Measurements from ENCODE around the gene NUCB2.
"Not testable (repeated sequence)": the region's sequence is repeated elsewhere in the genome, so short reads cannot be mapped to it uniquely, and the experiment has no call there.

The NUCB2 gene

GRCh38 chr11:17276236-17277023 lies at the start of gene NUCB2:
NUCB2 (plus strand) TSS chr11:17276739; CDS start chr11:17295324, 18,585 bp downstream.
- peak; percentile 91 to 92 for DNase-seq

GRCh38 chr11:17228186-17228925 lies 48.2 kb upstream of the NUCB2 start:
- not testable (repeated sequence) for DNase-seq

GRCh38 chr11:17229481-17230152 lies 46.9 kb upstream of the NUCB2 start:
- DNase-seq: no peak

DNA sequence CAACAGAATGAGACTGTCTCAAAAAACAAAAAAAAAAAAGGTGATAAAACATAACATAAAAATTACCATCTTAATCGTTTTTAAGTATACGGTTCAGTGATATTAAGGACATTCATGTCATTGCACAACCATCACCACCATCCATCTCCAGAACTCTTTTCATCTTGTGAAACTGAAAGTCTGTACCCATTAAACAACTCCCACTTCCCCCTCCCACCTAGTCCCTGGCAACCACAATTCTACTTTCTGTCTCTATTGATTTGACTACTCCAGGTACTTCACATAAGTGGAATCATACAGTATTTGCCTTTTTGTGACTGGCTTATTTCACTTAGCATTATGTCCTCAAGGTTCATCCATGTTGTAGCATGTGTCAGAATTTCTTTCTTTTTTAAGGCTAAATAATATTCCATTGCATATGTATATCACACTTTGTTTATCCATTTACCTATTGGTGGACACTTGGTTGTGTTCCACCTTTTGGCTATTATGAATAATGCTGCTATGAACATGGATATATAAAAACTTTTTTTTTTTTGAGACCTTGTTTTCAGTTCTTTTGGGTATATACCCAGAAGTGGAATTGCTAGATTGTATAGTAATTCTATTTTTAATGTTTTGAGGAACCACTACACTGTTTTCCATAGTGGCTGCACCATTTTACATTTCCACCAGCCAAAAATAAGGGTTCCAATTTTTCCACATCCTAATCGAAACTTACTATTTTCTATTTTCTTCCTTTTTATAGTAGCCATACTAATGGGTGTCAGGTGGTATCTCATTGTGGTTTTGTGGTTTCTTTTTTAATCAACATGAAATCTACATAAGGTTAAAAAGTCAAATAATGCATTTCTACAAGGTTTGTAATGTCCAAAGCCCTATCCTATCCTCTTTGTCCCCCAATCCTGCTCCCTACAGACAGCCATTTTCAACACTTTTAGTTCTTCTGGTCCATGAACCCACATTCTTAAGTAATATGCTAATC lies 45.4 kb upstream of the NUCB2 start:
- DNase-seq: peak in 1 of 2 donors; percentile 24

DNA sequence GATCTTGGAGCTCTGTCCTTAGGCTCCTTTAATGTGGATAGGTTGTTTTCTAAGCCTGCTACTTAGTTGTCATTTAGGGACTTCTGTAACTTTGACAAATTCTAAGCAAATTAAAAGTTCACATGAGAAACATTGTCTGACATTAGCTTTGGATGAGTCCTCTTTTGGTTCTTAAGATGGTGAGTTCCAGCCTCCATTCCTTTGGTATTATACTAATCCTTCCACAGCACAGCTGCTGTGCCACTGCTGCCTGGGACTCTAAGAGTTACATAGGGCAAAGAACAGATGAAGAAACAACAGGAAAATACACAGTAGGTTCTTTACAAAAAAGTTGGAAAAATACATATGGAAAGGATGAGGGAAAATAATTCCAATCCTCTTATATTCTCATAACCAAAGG lies 43.4 kb upstream of the NUCB2 start:
- no peak for DNase-seq

GRCh38 chr11:17238377-17238776 lies 38.2 kb upstream of the NUCB2 start:
- DNase-seq: no peak

DNA sequence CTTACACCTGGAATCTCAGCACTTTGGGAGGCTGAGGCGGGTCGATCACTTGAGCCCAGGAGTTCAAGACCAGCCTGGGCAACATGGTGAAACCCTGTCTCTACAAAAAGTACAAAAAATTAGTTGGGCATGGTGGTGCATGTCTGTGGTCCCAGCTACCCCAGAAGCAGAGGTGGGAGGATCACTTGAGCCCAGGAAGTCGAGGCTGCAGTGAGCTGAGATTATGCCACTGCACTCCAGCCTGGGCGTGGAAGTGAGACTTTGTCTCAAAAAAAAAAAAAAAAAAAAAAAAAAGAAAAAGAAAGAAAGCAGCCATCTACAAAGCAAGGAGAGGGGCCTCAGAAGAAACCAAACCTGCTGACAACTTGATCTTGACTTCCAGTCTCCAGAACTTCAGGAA lies 36.6 kb upstream of the NUCB2 start:
- not testable (repeated sequence) for DNase-seq

- no peak for DNase-seq
These were observed 35.8 kb upstream of the NUCB2 start for GRCh38 chr11:17240780-17241179.

- DNase-seq: not testable (repeated sequence)
These were observed 33.6 kb upstream of the NUCB2 start for GRCh38 chr11:17242954-17243353.

GRCh38 chr11:17244046-17244445 lies 32.5 kb upstream of the NUCB2 start:
- DNase-seq: no peak

DNA sequence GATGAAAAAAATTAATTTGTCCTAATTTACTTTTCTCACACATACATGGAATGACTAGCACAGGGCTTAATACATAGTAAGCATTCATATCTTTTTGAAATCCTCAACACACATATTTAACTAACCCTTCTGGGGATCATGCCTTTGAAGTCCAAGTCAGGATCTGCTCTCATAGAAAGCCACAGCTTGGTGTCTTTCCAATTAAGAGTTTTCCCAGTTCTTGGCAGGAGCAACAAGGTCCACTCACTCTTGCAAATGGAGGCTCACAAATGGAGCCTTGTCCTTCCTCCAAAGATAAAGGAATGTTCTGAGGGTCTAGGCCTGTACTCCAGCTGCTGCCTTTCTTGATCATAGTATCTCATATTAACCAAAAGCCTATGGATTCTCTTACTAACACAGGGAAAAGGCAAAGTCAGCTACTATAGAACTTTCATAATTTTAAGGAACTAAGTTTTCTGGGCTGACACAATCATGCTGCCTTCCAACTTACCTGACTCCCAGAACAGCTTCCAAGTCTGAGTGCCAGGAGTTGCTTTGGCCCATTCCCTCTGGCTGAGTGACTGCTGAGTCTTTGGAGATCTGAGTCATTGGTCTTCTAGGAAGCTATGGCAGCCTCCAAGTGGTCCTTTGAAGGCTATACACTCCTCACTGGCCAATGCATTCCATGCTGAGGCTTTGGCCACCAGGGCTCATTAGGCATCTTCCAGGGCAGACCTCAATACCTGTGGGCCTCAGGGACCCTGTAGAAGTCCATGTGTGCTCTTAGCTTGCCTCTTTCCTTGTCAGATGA lies 25.8 kb upstream of the NUCB2 start:
- DNase-seq: no peak

- DNase-seq: no peak
These were observed 23.8 kb upstream of the NUCB2 start for GRCh38 chr11:17252704-17253103.

DNA sequence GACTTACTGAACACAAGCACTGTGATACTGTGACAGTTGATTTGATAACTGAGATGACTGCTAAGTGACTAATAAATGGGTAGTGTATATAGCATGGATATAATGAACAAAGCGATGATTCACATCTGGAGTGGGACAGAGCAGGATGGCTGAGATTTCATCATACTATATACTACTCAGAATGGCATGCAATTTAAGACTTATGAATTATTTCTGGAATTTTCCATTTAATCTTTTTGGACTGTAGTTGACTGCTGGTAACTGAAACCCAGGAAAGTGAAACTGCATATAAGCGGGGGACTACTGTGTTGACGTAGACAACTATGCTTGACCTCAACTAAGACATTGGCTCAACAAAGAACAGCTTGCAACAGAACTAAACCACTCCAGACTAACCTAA lies 20.0 kb upstream of the NUCB2 start:
- DNase-seq: no peak

GRCh38 chr11:17257196-17257595 lies 19.3 kb upstream of the NUCB2 start:
- DNase-seq: no peak

DNA sequence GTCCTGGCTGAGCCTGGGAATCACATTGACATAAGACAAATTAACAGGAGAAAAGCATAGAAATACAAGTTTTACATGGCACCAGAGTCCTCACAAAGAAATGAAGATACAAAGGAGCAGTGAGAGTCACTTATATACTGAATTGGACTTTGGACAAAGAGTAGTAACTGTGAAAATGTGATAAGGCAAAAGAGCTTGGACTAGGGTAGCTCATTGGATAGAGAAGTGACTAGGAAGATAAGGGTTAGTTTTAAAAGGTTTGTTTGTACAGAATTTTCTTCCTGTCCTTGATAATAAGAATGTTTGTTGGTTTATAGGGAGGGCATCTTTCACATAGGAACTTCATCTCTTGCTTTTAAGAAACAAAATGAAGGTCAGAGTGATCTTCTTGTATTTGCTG lies 17.9 kb upstream of the NUCB2 start:
- no peak for DNase-seq

GRCh38 chr11:17259519-17259918 lies 17.0 kb upstream of the NUCB2 start:
- DNase-seq: no peak

DNA sequence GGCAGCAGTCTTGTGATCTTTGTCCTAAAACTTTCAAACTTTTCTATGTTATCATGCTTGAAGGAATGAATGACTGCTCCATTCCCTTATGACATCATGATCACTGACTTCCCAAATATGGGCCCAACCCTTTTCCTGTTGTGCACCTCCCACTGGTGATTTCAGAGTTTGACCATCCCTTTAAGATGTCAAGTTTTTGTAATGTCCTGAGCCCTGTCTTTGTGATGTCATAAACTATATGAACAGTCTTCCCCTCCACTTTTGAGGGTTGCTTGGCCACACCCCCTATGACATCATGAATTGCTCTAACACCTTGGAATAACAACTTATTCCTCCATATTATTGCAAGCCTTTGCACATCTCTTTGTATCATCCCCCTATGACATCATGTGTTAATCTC lies 16.5 kb upstream of the NUCB2 start:
- DNase-seq: no peak

DNA sequence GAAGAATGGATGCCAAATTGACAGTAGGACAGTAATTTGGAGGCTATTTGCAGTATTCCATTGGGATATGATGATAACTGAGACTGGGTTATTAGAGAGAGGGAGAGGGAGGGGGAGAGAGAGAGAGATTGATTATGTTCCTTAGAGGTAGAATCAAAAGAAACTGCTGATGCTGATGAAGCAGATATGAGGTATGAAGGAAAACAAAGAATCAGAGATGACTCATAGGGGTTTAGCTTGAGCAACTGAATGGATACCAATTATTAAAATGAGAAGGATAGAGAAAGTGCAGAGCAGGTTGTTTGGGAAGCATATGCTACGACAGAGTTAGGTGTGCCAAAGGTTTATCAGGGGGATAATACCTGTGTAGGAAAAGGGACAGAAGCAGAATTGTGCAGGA lies 12.8 kb upstream of the NUCB2 start:
- no peak for DNase-seq

DNA sequence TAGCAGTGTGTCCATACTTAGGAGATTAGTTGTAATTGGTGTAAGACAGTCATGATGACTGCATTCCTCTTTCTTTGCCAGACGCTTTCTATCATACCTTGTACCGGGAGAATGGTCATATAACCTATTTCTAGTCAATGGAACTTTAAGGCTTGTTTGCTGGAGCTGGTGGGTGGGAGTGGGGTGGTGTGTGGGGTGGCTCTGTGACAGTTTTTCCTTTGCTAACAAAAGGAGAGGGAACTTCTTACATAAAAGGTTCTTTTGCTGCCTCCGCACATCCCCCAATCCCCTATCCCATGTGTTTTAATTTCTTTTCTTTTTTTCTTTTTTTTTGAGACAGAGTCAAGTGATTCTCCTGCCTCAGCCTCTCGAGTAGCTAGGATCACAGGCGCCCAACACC lies 9.8 kb upstream of the NUCB2 start:
- DNase-seq: no peak

DNA sequence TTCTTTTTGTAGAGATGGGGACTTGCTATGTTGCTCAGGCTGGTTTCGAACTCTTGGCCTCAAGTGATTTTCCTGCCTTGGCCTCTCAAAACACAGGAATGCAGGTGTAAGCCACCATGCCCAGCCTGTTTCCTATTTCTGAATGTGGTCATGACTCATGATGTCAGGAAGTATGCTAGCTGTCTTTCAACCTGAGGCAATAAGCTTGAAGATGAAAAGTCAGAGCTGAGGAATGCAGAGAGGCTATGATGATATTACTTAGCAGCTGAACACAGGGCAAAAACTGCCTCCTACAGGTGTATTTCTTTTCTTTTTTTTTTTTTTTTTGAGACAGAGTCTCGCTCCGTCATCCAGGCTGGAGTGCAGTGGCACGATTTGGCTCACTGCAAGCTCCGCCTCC lies 9.0 kb upstream of the NUCB2 start:
- no peak for DNase-seq

DNA sequence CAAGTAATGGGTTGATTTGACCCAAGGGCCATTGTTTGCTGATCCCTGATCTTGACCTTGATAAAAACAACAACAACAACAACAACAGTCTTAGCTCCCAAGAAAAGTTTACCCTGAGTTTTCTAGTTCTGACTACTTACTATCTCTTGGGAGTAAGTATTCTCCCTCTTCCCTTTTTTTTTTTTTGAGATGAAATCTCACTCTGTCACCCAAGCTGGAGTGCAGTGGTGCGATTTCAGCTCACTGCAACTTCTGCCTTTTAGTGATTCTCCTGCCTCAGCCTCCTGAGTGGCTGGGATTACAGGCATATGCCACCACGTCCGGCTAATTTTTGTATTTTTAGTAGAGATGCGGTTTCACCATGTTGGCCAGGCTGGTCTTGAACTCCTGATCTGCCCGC lies 8.0 kb upstream of the NUCB2 start:
- not testable (repeated sequence) for DNase-seq

GRCh38 chr11:17268902-17269301 lies 7.6 kb upstream of the NUCB2 start:
- no peak for DNase-seq

Data from bone marrow (tissue), 2 donors.